ENCODE measurements around the gene PLAU.
"Not testable (repeated sequence)": the region's sequence is repeated elsewhere in the genome, so short reads cannot be mapped to it uniquely, and the experiment has no call there.

Gene PLAU

DNA sequence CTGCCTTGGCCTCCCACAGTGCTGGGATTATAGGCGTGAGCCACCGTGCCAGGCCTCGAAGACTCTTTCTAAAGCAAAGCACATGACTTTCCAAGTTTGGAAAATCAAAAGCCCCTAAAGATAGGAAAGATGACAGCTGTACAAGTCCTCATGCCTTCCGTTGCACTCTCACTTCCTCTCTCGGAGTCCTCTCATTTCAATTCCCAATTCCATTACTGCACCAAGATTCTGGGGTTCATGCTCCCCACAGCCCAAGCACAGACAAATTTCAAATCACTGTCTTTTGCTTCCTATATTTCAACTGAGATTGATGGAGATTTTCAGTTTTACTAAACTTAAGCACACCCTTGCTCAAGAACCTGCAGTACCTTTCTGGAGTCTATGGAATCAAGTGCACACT lies 10.9 kb upstream of the PLAU start:
- DNase-seq, result peak; percentile 72

DNA sequence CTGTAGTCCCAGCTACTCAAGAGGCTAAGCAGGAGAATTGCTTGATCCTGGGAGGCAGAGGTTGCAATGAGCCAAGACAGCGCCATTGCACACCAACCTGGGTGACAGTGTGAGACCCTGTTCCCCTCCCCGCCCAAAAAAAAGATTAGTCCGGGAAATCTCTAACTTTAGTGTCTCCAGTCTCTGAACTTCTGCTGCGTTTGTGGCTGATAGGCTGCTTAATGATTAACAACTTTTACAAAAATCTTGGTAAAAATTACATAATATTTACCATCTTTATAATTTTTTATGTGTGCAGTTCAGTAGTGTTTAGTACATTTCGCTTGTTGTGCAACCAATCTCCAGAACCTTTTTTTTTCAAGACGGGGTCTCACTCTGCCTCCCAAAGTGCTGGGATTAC lies 9.7 kb upstream of the PLAU start:
- no peak for DNase-seq

DNA sequence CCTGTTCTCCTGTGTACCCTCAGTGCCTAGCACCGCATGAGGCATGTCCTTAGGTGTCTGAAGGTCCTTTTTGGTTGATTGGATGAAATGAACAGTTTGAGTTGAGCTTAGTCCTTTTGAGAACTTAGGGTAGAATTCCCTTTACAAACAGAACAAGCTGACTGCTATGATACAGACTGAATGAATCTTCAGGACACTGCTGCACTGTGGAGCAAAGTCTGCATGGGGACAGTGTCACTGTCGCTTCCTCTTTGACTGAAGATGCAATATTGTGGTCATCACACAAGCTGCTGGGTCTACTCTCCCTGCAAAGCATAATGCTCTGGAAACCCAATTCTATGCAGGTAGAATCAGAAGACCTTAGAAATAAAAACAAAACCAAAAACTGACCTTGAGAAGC lies 8.6 kb upstream of the PLAU start:
- DNase-seq, result peak; percentile 69

DNA sequence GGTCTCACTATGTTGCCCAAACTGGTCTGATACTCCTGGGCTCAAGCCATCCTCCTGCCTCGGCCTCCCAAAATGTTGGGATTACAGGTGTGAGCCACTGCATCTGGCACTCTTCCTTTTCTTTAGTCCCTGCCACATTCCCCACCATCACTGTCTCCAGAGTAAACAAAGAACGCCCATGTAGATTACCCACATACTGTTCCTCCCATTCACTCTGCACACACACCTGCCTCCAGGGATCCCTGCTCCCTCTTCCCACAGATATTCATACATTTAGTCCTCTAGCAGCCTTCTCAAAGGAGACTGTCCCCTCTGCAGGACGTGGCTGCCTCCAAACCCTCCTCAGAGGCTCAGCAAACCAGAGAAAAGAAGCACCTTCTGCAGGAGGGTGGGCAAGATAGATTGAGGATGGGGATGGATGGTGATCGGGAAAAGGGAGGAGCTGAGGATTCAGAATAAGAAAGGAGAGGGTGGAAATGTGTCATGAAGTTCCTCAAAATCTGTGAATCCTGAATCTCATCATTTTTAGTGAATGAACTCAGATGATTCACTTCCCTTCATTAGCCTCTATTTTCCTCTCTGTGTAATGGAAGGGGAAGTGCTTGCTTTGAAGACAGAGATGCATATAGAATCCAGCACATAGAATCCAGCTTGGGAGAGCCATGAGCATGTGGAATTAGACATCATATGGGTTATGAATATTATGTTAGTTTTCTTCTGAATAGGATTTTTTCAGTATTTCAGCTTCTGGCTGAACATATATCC lies 5.5 kb upstream of the PLAU start:
- peak; percentile 83 for DNase-seq

DNA sequence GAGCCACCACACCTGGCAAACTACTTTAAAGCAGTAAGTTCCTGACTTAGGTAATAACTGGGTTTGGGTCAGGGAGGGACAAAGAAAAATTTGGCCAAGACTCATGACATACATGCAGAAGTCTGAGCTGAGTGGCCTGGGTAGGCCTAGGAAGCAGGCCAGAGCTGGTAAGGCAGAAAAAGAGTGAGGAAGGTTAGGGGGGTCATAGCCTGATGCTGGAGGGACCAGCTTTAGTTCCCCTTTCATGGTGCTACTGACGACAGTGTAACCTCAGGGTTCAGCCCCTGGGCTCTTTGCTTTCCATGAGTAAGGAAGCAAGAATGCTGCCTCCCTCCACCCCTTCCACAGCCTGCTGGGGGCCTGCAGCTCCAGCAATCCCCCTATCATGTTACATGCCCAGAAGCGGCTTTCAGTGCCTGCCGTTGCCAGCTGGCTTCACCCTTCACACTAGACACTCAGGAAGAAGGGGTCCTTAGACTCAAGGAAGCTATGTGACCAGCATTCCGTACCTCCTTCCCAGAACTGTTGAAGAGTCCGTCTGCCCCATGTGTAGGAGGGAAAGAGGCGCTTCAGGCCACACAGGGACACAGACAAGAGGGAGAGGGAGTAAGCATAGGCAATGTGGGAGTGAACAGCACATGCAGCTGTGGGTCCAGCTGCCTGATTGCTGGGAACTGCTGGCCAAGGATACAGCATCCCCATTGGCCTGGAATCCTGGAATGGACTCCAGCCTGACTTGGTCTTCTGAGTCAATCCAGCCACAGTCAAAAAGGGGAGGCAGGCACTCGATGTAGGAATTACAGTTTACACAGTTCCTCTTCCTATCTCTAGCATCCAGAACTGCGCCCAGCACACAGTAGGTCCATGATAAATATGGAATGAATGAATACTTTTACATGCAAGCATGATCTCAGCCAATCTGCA lies 4.1 kb upstream of the PLAU start:
- peak; percentile 85 for DNase-seq

DNA sequence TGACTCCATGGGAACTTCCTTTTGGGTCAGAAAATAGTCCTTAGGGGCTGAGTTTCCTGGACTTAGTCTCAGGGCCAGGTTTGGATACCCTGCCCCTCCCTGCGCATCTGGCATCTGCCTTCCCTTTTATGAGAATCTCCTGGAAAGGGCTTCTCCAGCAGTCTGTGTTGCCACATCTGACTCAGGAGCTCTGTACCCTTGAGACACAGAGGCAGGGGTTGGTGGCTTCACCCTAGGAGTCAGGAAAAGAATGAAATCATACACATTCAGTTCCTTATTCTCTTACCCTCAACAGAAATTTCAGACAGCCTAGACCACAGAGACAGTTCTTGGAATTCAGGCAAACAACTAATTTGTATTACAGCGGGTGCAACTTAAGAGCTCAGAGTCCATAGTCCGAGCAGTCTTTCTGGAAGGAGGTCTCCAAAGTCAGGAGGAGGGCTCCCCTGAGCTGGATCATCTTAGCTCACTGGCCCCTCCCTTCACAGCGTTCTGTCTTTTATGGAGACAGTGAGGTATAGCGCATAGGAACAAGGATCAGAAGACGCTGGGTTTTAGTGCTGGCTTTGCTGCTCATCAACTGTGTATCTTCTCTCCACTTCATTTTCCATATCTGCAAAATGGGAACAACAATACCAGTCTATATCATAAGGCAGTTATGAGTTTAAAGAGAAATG lies 3.0 kb upstream of the PLAU start:
- DNase-seq, result peak; percentile 96

DNA sequence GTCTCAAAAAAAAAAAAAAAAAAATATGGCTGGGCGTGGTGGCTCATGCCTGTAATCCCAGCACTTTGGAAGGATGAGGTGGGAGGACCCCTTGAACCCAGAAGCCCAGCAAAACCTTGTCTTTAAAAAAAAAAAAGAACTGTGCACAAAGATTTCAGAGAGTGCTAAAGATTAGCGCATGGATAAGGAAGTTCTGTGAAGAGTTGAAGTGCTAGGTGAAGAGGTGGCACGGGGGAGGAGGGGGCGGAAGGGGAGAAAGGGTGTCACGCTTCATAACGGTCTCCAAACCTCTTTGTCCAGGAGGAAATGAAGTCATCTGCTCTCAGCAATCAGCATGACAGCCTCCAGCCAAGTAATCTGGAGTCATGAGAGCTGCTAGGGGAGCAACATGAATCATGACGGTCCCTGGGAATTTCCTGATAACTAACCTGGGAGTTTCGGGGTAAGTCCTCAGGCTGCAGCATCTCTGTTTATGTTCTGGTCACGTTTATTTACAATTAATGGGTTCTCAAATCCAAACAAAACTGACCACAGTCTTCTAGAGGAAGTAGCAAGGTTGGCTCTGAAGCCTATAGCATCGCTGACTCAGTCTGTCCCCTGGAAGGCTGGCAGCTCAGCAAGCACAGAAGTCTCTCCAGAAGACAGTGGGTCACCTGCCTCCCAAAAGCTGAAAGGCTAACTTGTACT lies 1.9 kb upstream of the PLAU start:
- DNase-seq, result peak; percentile 96

DNA sequence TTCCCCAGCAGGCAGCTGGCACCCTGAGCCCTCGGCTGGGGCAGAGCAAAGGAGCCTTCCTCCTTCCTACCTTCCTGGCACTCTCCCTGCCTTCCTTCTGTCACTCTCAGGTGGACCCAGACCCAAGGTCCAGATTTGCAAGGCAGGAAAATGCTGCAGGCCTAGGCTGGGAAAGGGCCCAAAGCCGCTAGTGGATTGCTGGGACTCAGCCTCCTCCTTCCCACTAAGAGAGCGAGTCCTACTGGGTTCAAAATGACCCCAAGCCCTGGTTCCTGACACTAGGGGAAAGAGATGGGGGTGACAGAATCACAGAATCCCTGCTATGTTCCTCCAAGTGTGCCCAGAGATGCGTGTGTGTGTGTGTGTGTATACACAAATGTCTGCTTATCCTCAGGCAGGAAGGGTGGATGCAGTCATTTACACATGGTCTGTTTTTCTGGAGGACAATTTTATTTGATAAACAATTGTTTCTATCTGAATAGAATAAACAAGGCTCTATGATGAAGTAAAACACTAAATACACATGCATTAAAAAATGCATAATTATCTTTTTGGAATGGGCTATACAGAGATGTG lies 1.3 kb upstream of the PLAU start:
- no peak for DNase-seq

DNA sequence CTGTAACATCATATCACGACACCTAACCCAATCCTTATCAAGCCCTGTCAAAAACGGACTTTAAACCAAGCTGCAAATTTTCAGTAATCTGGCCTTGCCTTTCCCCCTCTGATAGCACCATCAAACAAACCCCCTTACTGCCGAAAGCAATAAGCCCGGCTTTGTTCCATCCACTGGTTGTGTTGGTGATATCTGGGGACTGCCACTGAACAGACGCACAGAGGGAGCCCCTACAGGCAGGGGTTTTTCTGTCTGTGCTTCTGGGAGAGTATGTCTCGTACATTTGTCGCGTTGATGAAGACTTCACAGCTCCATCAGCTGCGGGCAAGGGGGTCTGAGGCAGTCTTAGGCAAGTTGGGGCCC lies 550 bp upstream of the PLAU start:
- DNase-seq, result no peak

DNA sequence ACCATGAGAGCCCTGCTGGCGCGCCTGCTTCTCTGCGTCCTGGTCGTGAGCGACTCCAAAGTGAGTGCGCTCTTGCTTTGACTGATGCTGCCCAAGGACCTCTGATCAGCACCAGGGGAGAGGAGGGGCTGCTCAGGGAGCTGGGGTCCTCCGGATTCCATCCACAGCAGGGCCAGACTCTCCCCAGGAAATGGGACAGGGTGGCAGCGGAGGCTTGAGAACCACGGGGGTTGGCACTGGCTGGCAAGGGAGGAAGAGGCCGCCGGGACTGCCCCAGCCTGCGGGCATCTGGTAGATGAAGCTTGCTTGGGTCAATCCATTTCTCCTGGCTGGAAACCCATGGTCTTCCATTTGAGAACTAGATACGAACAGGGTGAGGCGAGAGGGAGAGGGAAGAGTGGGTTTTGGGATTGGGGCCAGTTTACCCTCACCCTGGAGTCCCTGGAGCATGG lies 647 bp downstream of the PLAU start:
- no peak for DNase-seq

DNA sequence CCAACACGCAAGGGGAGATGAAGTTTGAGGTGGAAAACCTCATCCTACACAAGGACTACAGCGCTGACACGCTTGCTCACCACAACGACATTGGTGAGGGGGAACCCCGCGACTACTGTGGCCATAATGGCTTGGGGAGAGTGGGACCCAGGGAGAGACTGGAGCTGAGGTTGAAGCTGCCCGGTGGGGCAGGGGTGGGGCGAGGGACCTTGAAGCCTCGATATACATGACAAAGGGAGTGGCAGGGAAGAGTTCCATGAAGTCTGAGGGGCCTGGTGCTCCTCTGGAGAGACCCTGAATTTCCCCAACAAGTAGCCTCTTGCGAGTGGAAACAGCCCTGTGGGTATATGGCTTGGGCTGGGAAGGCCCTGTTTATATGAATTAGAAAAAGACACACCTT lies 3.1 kb downstream of the PLAU start:
- DNase-seq, result no peak

DNA sequence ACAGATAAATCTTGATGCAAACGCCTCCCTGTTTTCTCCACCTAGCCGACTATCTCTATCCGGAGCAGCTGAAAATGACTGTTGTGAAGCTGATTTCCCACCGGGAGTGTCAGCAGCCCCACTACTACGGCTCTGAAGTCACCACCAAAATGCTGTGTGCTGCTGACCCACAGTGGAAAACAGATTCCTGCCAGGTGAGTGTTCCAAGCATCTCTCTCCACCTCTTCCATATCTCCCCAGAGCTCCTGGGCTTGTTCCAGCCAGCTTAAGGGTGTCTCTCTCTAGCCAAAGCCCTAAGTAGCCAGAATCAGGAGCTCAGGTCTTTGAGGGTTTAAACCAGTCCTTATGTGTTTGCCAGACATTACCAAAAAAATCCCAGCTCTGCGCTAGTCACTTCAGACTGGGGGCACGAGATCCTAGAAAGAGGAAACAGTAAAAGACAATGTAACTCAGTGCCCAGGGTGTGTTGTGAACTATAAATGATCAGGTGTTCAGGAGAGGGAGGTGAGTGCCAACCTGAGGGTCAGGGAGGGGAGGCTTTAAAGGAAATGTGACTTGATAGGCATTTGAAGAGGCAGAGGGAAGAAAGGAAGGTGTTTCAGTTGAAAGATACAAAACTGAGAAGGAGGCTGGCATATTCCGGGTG lies 4.4 kb downstream of the PLAU start:
- DNase-seq, result no peak

DNA sequence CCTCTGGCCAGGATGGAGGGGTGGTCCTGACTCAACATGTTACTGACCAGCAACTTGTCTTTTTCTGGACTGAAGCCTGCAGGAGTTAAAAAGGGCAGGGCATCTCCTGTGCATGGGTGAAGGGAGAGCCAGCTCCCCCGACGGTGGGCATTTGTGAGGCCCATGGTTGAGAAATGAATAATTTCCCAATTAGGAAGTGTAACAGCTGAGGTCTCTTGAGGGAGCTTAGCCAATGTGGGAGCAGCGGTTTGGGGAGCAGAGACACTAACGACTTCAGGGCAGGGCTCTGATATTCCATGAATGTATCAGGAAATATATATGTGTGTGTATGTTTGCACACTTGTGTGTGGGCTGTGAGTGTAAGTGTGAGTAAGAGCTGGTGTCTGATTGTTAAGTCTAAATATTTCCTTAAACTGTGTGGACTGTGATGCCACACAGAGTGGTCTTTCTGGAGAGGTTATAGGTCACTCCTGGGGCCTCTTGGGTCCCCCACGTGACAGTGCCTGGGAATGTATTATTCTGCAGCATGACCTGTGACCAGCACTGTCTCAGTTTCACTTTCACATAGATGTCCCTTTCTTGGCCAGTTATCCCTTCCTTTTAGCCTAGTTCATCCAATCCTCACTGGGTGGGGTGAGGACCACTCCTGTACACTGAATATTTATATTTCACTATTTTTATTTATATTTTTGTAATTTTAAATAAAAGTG lies 6.0 kb downstream of the PLAU start:
- peak; percentile 68 for DNase-seq

DNA sequence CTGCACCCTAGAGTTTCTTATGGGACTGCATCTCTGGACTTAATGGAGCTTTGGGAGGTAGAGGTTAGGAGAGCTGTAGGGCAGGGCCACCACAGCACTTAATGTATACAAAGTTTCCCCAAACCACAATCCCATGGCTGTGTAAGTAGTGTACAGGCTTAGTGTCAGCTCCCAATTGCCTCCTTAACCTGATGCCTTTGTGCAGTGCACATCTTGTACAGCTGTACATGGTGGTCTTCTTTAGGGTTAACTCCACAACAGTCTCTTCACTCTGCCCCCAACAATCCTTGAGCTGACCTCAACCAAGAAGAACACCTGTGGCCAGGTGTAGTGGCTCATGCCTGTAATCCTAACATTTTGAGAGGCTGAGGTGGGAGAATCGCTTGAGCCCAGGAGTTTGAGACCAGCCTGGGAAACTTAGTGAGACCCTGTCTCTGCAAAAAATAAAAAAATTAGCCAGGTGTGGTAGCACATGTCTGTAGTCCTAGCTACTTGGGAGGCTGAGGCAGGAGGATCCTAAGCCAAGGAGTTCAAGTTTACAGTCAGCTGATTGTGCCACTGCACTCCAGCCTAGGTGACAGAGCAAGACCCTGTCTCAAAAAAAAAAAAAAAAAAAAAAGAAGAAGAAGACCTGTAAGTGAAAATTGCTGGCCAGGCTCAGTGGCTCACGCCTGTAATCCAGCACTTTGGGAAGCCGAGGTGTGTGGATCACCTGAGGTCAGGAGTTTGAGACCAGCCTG lies 6.8 kb downstream of the PLAU start:
- DNase-seq, result no peak

DNA sequence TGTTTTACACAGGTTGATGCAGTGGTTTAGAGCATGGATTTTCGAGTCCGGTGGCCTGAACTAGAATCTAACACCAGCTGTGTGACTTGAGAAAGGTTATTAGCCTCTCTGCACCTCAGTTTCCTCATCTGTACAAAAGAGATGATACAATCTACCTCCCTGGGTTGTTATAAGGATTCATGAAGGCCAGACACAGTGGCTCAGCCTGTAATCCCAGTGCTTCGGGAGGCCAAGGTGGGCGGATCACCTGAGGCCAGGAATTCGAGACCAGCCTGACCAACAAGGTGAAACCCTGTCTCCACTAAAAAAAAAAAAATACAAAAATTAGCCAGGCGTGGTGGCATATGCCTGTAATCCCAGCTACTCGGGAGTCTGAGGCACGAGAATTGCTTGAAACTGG lies 8.5 kb downstream of the PLAU start:
- DNase-seq, result not testable (repeated sequence)

DNA sequence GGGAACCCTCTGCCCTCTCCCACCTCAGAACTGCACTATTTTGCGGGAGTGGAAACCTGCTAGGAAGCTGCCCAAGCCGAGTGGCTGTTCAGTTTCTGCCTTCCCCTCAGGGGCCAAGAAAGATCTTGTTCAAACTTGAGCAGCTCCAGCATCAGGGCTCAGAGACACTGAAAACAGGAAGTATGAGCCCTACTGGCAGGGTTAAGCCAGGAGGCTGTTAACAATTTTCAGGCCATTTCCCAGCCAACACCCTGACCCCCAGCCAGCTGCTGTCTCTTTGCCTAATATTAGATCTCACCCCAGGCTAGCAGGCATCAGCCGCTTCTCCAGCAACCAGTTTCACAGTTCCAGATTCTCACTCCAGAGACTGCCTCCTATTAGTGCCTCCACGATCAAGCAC lies 9.2 kb downstream of the PLAU start:
- peak; percentile 42 for DNase-seq

DNA sequence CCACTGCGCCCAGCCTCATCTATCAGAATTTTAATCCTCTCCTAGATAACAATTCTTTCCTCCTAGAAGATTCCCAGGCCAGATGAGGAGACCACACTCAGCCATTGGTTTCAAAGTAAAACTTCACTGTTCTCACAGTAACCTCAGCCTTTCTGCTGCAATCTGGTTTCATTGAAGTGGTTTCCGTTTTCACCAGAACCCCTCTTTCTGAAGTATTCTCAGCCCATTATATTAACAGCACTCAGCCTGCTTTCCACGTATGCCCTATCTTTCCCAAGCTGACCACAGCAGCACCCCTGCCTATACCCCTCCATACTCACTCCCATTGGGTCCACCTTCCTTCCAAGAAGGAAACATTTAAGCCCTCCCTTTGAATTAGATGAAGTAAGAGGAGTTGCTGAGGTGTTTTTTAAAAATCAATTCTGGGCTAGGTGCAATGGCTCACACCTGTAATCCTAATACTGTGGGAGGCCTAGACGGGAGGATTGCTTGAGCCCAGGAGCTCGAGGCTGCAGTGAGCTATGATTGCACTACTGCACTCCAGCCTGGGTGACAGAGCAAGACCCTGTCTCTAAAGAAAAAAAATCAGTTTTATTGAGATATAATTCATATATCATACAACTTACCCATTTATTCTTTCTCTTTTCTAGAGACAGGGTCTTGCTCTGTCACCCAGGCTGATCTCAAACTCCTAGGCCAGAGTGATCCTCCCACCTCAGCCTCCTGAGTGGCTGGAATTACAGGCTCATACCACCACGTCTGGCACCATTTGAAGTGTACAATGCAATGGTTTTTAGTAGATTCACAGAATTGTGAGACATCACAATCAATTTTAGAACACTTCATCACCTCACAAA lies 11.3 kb downstream of the PLAU start:
- DNase-seq, result no peak

DNA sequence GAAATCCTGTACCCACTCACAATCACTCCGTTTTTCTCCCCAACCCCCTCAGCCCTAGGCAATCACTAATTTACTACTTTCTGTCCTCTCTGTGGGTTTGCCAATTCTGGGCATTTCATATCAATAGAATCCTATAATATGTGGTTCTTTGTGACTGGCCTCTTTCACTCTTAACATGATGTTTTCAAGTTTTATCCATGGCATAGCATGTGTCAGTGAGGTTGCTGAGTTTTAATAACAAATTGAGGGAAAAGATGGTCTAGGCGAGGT lies 11.9 kb downstream of the PLAU start:
- DNase-seq, result no peak

DNA sequence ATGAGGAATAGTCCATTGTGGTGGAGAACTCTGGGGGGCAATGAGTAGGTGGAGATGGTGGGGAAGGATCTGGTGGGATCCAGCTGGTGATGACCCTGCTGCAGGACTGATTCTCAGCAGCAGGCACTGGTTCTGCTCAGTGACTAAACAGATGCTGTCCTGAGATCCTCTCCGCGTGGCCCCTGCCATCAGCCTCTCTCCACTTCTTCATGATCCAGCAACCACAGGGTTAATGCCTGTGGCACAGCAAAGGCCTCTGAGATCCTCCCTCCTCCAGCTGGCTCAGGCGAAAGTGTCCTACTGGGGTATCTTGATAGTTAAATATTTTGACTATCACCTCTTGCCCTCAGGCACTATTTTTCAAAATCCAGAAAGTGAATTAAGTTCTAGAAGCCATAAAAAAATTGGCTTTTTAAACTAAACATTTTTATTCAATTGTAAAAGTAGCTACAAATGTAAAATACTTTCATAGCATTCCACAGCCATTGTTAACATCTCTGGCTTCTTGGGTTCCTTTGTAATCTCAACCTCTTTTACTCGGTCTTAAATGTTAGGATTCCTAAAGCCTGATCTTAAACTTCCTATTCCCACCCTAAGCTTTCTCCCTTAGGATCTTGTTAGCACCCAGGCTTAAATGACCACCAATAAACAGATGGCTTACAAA lies 13.1 kb downstream of the PLAU start:
- no peak for DNase-seq

Data from suppressor macrophage treated with lipopolysaccharide for 4 hours (primary cell).